SK-N-SH (cell line): ENCODE data around the gene CRYBA2. TPM values are rescaled to one million over a fixed set of nuclear protein-coding genes. Genes with fewer than 3 reads are reported as not detected.

Experiments
- CTCF ChIA-PET: fragments of 300-600, 350-600 bp; formaldehyde crosslinking; extraction: SDS; loops from one replicate; lab custom pipeline; 2021; lab: Yijun Ruan, JAX
- POLR2A ChIA-PET: fragments of 350-600 bp; sonication (Branson Sonifier 250); formaldehyde crosslinking; extraction: SDS; loops from one replicate; lab custom pipeline; 2020; ENCODE audit warnings: antibody characterized with exemption, inconsistent platforms; lab: Yijun Ruan, JAX
- DNase-seq: peaks from one replicate; pipeline ENCODE4 v3.0.0; 2012
- H2AFZ ChIP-seq: fragments of 200-600 bp; sonication (generic); 2 replicates; pipeline ENCODE4 v1.8.1; 2016; ENCODE audit warnings: antibody characterized with exemption, mild to moderate bottlenecking, low read depth
- H3F3A ChIP-seq: fragments of 200-600 bp; sonication (generic); replicated peaks from 2 replicates; pipeline ENCODE3; 2016; ENCODE audit warnings: antibody characterized with exemption, mild to moderate bottlenecking; ENCODE audit not compliant: insufficient read depth
- H3K27ac ChIP-seq, 2 experiments: fragments of 200-500 bp in 1 of 2; fragments of 200-600 bp in 1 of 2; sonication (Bioruptor generic) in 1 of 2; sonication (generic), shearing (Covaris generic) in 1 of 2; 2 replicates each; pipeline versions ENCODE4 v1.5.1 to v1.6.1; 2014 to 2016; ENCODE audit warnings: low read depth in 2 of 2, inconsistent platforms in 1 of 2, low read length in 1 of 2, mild to moderate bottlenecking in 1 of 2, mixed read lengths in 1 of 2
- H3K27me3 ChIP-seq: fragments of 200-600 bp; sonication (generic), shearing (Covaris generic); 2 replicates; pipeline ENCODE4 v1.6.1; 2016; ENCODE audit warnings: mixed run types; ENCODE audit not compliant: insufficient read depth
- H3K36me3 ChIP-seq, 2 experiments: fragments of 200-500 bp in 1 of 2; fragments of 200-600 bp in 1 of 2; sonication (Bioruptor generic) in 1 of 2; sonication (generic) in 1 of 2; replicated peaks in 1 of 2; 2 replicates each; pipeline versions ENCODE3 to v1.5.1; 2014 to 2016; ENCODE audit warnings: low read length in 1 of 2, mild to moderate bottlenecking in 1 of 2; ENCODE audit not compliant: insufficient read depth in 2 of 2, control insufficient read depth in 1 of 2
- H3K4me1 ChIP-seq, 2 experiments: fragments of 200-500 bp in 1 of 2; fragments of 200-600 bp in 1 of 2; sonication (Bioruptor generic) in 1 of 2; sonication (generic), shearing (Covaris generic) in 1 of 2; 2 replicates each; pipeline versions ENCODE4 v1.5.1 to v1.6.1; 2014 to 2016; ENCODE audit warnings: low read depth in 1 of 2, low read length in 1 of 2, mixed run types in 1 of 2; ENCODE audit not compliant: insufficient read depth in 2 of 2, control insufficient read depth in 1 of 2
- H3K4me2 ChIP-seq: fragments of 200-600 bp; sonication (generic), shearing (Covaris generic); 2 replicates; pipeline ENCODE4 v1.6.1; 2017; ENCODE audit warnings: mixed run types
- H3K4me3 ChIP-seq, 2 experiments: fragments of 200-500 bp in 1 of 2; fragments of 200-600 bp in 1 of 2; sonication (Bioruptor generic) in 1 of 2; sonication (generic), shearing (Covaris generic) in 1 of 2; 2 replicates each; pipeline versions ENCODE4 v1.5.1 to v1.8.1; 2014 to 2016; ENCODE audit warnings: low read depth in 2 of 2, inconsistent platforms in 1 of 2, low read length in 1 of 2, mild to moderate bottlenecking in 1 of 2, mixed read lengths in 1 of 2, moderate library complexity in 1 of 2
- H3K79me2 ChIP-seq: fragments of 200-600 bp; sonication (generic); 2 replicates; pipeline ENCODE4 v1.8.1; 2017; ENCODE audit warnings: mild to moderate bottlenecking; ENCODE audit not compliant: insufficient read depth
- H3K9ac ChIP-seq: fragments of 200-600 bp; sonication (generic); 2 replicates; pipeline ENCODE4 v1.6.1; 2017; ENCODE audit warnings: mixed run types
- H3K9me2 ChIP-seq: fragments of 200-600 bp; sonication (generic); 2 replicates; pipeline ENCODE4 v1.6.1; 2017; ENCODE audit warnings: mixed run types
- H3K9me3 ChIP-seq: fragments of 200-600 bp; sonication (generic); 2 replicates; pipeline ENCODE4 v1.6.1; 2017; ENCODE audit warnings: mixed run types, mild to moderate bottlenecking, moderate library complexity
- H4K20me1 ChIP-seq: fragments of 200-600 bp; sonication (generic); 2 replicates; pipeline ENCODE4 v1.6.1; 2017; ENCODE audit warnings: mild to moderate bottlenecking, mixed run types; ENCODE audit not compliant: insufficient read depth
- ELF1 ChIP-seq: IDR thresholded peaks from 2 replicates; pipeline ENCODE4 v1.4.0; 2012
- EZH2phosphoT487 ChIP-seq: fragments of 200-600 bp; sonication (generic); IDR thresholded peaks from 2 replicates; pipeline ENCODE4 v1.6.1; 2017; ENCODE audit warnings: low read depth, mixed run types, mild to moderate bottlenecking, antibody characterized with exemption, moderate library complexity, borderline replicate concordance
- FOSL2 ChIP-seq: IDR thresholded peaks from 2 replicates; pipeline ENCODE4 v1.4.0; 2012; ENCODE audit warnings: low read depth, mild to moderate bottlenecking, moderate library complexity, borderline replicate concordance
- FOXJ3 ChIP-seq: sonication (generic); formaldehyde crosslinking; IDR thresholded peaks from 2 replicates; pipeline ENCODE4 v1.5.1; 2020; ENCODE audit warnings: mild to moderate bottlenecking, missing genetic modification reagents
- FOXM1 ChIP-seq: IDR thresholded peaks from 2 replicates; pipeline ENCODE4 v1.4.0; 2012; ENCODE audit warnings: low read depth, mild to moderate bottlenecking
- GATA2 ChIP-seq: sonication (generic); formaldehyde crosslinking; IDR thresholded peaks from 2 replicates; pipeline ENCODE4 v1.5.0; 2020; ENCODE audit warnings: mild to moderate bottlenecking, missing genetic modification reagents
- JUND ChIP-seq: IDR thresholded peaks from 2 replicates; pipeline ENCODE4 v1.4.0; 2012
- MEF2A ChIP-seq: IDR thresholded peaks from 2 replicates; pipeline ENCODE4 v1.4.0; 2012; ENCODE audit warnings: low read depth, borderline replicate concordance
- MXI1 ChIP-seq: IDR thresholded peaks from 2 replicates; pipeline ENCODE4 v1.6.1; 2012; ENCODE audit warnings: mild to moderate bottlenecking, low read depth, low read length, improper control_type of control experiment
- NFIC ChIP-seq: IDR thresholded peaks from 2 replicates; pipeline ENCODE4 v1.4.0; 2012; ENCODE audit warnings: borderline replicate concordance
- NRF1 ChIP-seq: IDR thresholded peaks from 2 replicates; pipeline ENCODE4 v1.6.1; 2012; ENCODE audit warnings: low read depth, mild to moderate bottlenecking, low read length
- PBX3 ChIP-seq: IDR thresholded peaks from 2 replicates; pipeline ENCODE4; 2012
- POLR2AphosphoS5 ChIP-seq: IDR thresholded peaks from 2 replicates; pipeline ENCODE4 v1.6.1; 2012; ENCODE audit warnings: low read depth, low read length
- RAD21 ChIP-seq: IDR thresholded peaks from 2 replicates; pipeline ENCODE4 v1.6.1; 2012; ENCODE audit warnings: mild to moderate bottlenecking, low read length
- REST ChIP-seq: IDR thresholded peaks from 2 replicates; pipeline ENCODE4 v1.6.1; 2012; ENCODE audit warnings: mild to moderate bottlenecking, low read depth, low read length, moderate library complexity
- RXRA ChIP-seq: IDR thresholded peaks from 2 replicates; pipeline ENCODE4 v1.4.0; 2012; ENCODE audit warnings: low read depth, mild to moderate bottlenecking, borderline replicate concordance
- TCF12 ChIP-seq: IDR thresholded peaks from 2 replicates; pipeline ENCODE4 v1.4.0; 2012
- TEAD4 ChIP-seq: IDR thresholded peaks from 2 replicates; pipeline ENCODE4 v1.4.0; 2012; ENCODE audit warnings: mild to moderate bottlenecking, borderline replicate concordance; ENCODE audit not compliant: insufficient read depth
- USF2 ChIP-seq: fragments of 150-350 bp; IDR thresholded peaks from 2 replicates; pipeline ENCODE4 v1.6.1; 2017; ENCODE audit warnings: antibody characterized with exemption, low read length, low read depth, borderline replicate concordance
- YY1 ChIP-seq: IDR thresholded peaks from 2 replicates; pipeline ENCODE4 v1.4.0; 2012; ENCODE audit warnings: low read depth, mild to moderate bottlenecking
- WGBS: methylation state at CpG from one replicate; pipeline ENCODE4 v1.1.6; 2017; ENCODE audit warnings: low lambda C conversion rate; 5-methylcytosine and 5-hydroxymethylcytosine counted together
- polyA plus RNA-seq, 3 experiments: library from polyadenylated mRNA; depleted of rRNA; stranded (reverse); fragments of >200 nt; gene quantifications; 2 replicates each; pipeline ENCODE4 v1.2.3, GENCODE V29; 2012

CRYBA2 gene
- polyA plus RNA-seq, 1 of the 3 experiments (the other 2 are of a cell fraction) = not detected

GRCh38 chr2:218983934-218984238, 9.3 kb downstream of the CRYBA2 start:
- Histone ChIP-seq H3K9me3 (no peaks in the 10 kb centered on the region), H3F3A (no peaks in the 10 kb centered on the region), H3K27ac (peak overlapping the region in 1 of 2 experiments; percentile 89; a peak in 2 of 4 replicates), H4K20me1 (no peaks in the 10 kb centered on the region), H3K4me1 (peaks cover 0 to 39% of the 10 kb centered on the region in 2 experiments; a peak in 2 of 4 replicates)
- TF ChIP-seq PBX3 (no peak), POLR2AphosphoS5 (no peak), ELF1 (no peak), FOXM1 (no peak), YY1 (no peak), GATA2 (CRISPR knock-in tag) (no peak), FOSL2 (no peak), USF2 (no peak), RAD21 (no peak), TCF12 (no peak), MEF2A (no peak), NRF1 (no peak), EZH2phosphoT487 (no peak), TEAD4 (no peak), JUND (no peak), MXI1 (no peak), RXRA (no peak), FOXJ3 (CRISPR knock-in tag) (no peak), REST (no peak), NFIC (no peak)
- TF ChIP-seq, all 33 proteins: peak for 0
- H3K4me3 ChIP-seq = peak overlapping the region; percentile 16 to 45; a peak in 3 of 4 replicates
- H3K27me3 ChIP-seq = peaks cover 42% of the 10 kb centered on the region
- H3K9me2 ChIP-seq = no peaks in the 10 kb centered on the region
- no peak overlapping the region for H2AFZ ChIP-seq
- ChIA-PET POLR2A (interaction anchor here (1.2 to 6.4 kb wide), 7 partner anchors 9 to 234 kb away, joined by 3 to 89 read pairs (median 4); no protein-coding TSS in a partner anchor), CTCF (interaction anchor here (0.6 to 12.4 kb wide), 16 partner anchors 10 to 194 kb away, joined by 3 to 208 read pairs (median 8); partner anchors contain the start of genes CDK5R2 and CRYBA2)
- peak overlapping the region; percentile 63; the same call in 1 of the 2 replicates for H3K4me2 ChIP-seq
- H3K79me2 ChIP-seq = no peaks in the 10 kb centered on the region
- DNase-seq = no peak
- H3K9ac ChIP-seq = no peak overlapping the region
- 11% methylated on average over 8 of the region's 10 CpGs for WGBS
- no peaks in the 10 kb centered on the region for H3K36me3 ChIP-seq
